PC-9 (cell line): ENCODE data around the gene MEX3C. TPM values are rescaled to one million over a fixed set of nuclear protein-coding genes. Genes with fewer than 3 reads are reported as not detected.

Experiments
- BruUV-seq: library from RNA; stranded (reverse); fragments of 400-500 nt; replicated peaks from 2 replicates; lab custom pipeline; 2021; lab: Mats Ljungman, UMichigan
- CTCF ChIA-PET: fragments of 300-600 bp; sonication (Branson Sonifier 250); formaldehyde crosslinking; loops from one replicate; lab custom pipeline; 2022; ENCODE audit warnings: antibody characterized with exemption; lab: Charles Lee
- POLR2A ChIA-PET: fragments of 300-600 bp; sonication (Branson Sonifier 250); formaldehyde crosslinking; loops from one replicate; lab custom pipeline; 2022; ENCODE audit warnings: antibody characterized with exemption; ENCODE audit not compliant: unreplicated experiment; lab: Charles Lee
- DNase-seq, 2 experiments: peaks; one replicate each; pipeline versions ENCODE4 v3.0.0 to v3.0.0-alpha.2; 2015 to 2022; ENCODE audit warnings: mixed read lengths in 1 of 2
- H2AFZ ChIP-seq: fragments of 200-600 bp; sonication (generic); 2 replicates; pipeline ENCODE4 v1.8.1; 2017; ENCODE audit warnings: antibody characterized with exemption
- H3F3A ChIP-seq: fragments of 200-600 bp; sonication (generic); 2 replicates; pipeline ENCODE4 v1.8.1; 2017; ENCODE audit warnings: antibody characterized with exemption, mild to moderate bottlenecking, low read depth; ENCODE audit not compliant: insufficient read depth
- H3K27ac ChIP-seq: fragments of 200-600 bp; sonication (generic); 2 replicates; pipeline ENCODE4 v1.6.1; 2016; ENCODE audit warnings: mixed run types
- H3K27me3 ChIP-seq: fragments of 200-600 bp; sonication (generic); 2 replicates; pipeline ENCODE4 v1.6.1; 2016; ENCODE audit warnings: low read depth, mixed run types; ENCODE audit not compliant: insufficient read depth
- H3K36me3 ChIP-seq: fragments of 200-600 bp; sonication (generic); 2 replicates; pipeline ENCODE4 v1.6.1; 2016; ENCODE audit warnings: low read depth, mixed run types
- H3K4me1 ChIP-seq: fragments of 200-600 bp; sonication (generic); replicated peaks from 2 replicates; pipeline ENCODE4 v1.6.1; 2016; ENCODE audit warnings: mixed run types; ENCODE audit not compliant: insufficient read depth
- H3K4me2 ChIP-seq: fragments of 200-600 bp; sonication (generic); 2 replicates; pipeline ENCODE4 v1.6.1; 2017; ENCODE audit warnings: mixed run types
- H3K4me3 ChIP-seq: fragments of 200-600 bp; sonication (generic); 2 replicates; pipeline ENCODE4 v1.6.1; 2016; ENCODE audit warnings: mixed run types
- H3K79me2 ChIP-seq: fragments of 200-600 bp; sonication (generic); 2 replicates; pipeline ENCODE4 v1.6.1; 2017; ENCODE audit warnings: low read depth, mixed run types
- H3K9me2 ChIP-seq: fragments of 200-600 bp; sonication (generic); 2 replicates; pipeline ENCODE4 v1.8.1; 2017; ENCODE audit warnings: mild to moderate bottlenecking; ENCODE audit not compliant: insufficient read depth
- H3K9me3 ChIP-seq: fragments of 200-600 bp; sonication (generic); 2 replicates; pipeline ENCODE4 v1.8.1; 2016; ENCODE audit warnings: low read depth; ENCODE audit not compliant: insufficient read depth
- H4K20me1 ChIP-seq: fragments of 200-600 bp; sonication (generic); 2 replicates; pipeline ENCODE4 v1.8.1; 2017; ENCODE audit not compliant: insufficient read depth
- CTCF ChIP-seq: fragments of 200-600 bp; sonication (generic); conservative IDR thresholded peaks from 2 replicates; pipeline ENCODE4 v1.6.1; 2017; ENCODE audit warnings: mixed run types, antibody characterized with exemption, mild to moderate bottlenecking, moderate library complexity
- EZH2 ChIP-seq: fragments of 200-600 bp; sonication (generic); IDR thresholded peaks from 2 replicates; pipeline ENCODE4 v1.8.0; 2017; ENCODE audit warnings: antibody characterized with exemption, low read depth
- intact Hi-C: fragments of 100-400 bp; cut with micrococcal nuclease; formaldehyde crosslinking; loops from one replicate; pipeline ENCODE4 v1.10.0; 2022; ENCODE audit not compliant: unreplicated experiment
- total RNA-seq: library from RNA; stranded (reverse); gene quantifications from 2 replicates; pipeline ENCODE4 v1.2.3, GENCODE V29; 2021

MEX3C gene
- total RNA-seq, 1 experiment from 2014 or later, result 26.2 TPM

DNA sequence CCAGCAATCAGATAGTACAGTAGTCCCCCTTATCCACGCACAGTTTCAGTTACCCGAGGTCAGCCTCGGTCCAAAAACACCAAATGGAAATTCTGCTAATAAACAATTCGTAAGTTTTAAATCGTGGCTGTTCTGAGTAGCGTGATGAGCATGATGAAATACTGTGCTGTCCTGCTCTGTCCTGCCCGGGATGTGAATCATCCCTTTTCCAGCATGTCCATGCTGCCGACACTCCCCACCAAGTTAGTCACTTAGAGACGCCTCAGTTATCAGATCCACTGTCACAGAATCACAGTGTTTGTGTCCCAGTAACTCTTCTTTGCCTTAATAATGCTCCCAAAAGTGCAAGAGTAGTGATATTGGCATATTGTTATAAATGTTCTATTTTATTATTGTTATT, 62.1 kb downstream of the MEX3C start:
- Histone ChIP-seq H4K20me1 (no peaks in the 10 kb centered on the region), H3K9me3 (no peaks in the 10 kb centered on the region), H3K4me3 (no peak overlapping the region), H3K79me2 (no peaks in the 10 kb centered on the region), H3F3A (peaks cover 28% of the 10 kb centered on the region; the same call in 1 of the 2 replicates), H3K4me2 (no peak overlapping the region), H3K4me1 (peaks cover 32% of the 10 kb centered on the region), H3K9me2 (no peaks in the 10 kb centered on the region), H3K27ac (no peak overlapping the region), H2AFZ (no peak overlapping the region), H3K36me3 (no peaks in the 10 kb centered on the region), H3K27me3 (no peaks in the 10 kb centered on the region)
- intact Hi-C loops, result loop anchor here (5.0 kb wide), 1 partner anchor 62 kb away; the partner anchor contains the start of gene MEX3C
- ChIA-PET CTCF (no interaction called here), POLR2A (no interaction called here)
- no peak for TF ChIP-seq CTCF
- no TSS peak for BruUV-seq
- no peak for DNase-seq

GRCh38 chr18:51134721-51135120, 62.8 kb downstream of the MEX3C start:
- Histone ChIP-seq H4K20me1 (no peaks in the 10 kb centered on the region), H3K27me3 (no peaks in the 10 kb centered on the region), H2AFZ (no peak overlapping the region), H3K27ac (no peak overlapping the region), H3K79me2 (no peaks in the 10 kb centered on the region), H3K4me2 (no peak overlapping the region), H3F3A (peaks cover 33% of the 10 kb centered on the region; the same call in 1 of the 2 replicates), H3K9me2 (no peaks in the 10 kb centered on the region), H3K4me3 (no peak overlapping the region), H3K4me1 (peaks cover 32% of the 10 kb centered on the region), H3K36me3 (no peaks in the 10 kb centered on the region), H3K9me3 (no peaks in the 10 kb centered on the region)
- POLR2A ChIA-PET, result no interaction called here
- TF ChIP-seq CTCF (no peak), EZH2 (no peak)
- intact Hi-C loops, result loop anchor here (5.0 kb wide), 1 partner anchor 63 kb away; the partner anchor contains the start of gene MEX3C
- BruUV-seq, result no TSS peak
- DNase-seq, result no peak
- CTCF ChIA-PET, result no interaction called here

DNA sequence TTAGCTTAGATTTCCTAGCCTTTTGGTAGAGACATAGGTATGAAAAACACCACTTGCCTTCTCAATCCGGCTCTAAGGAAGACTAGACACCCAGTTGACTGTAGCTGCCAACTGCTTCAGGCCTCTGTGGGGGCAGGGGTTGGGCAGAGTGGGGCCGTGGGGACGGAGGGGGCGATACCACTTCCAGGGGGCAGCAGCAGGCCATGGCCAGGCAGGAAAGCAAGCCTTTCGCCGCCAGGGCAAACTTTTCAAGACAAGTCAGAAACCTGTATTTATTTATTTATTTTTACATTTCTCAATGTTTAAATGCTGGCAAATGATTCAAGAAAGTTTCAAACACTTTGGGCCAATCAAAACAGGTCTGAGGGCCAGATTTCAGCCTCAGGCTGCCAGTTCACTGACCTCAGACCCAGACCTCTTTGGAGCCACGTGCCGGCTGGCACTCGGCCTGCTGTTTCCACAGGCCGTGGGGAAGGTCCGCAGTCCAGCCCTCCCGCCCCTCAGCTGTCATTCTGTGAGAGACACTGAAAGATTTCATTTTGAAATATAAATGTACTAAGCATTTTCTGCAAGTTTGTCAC, 63.8 kb downstream of the MEX3C start:
- H3K4me3 ChIP-seq, result no peak overlapping the region
- no peak for DNase-seq
- H3K79me2 ChIP-seq, result no peaks in the 10 kb centered on the region
- no peaks in the 10 kb centered on the region for H3K36me3 ChIP-seq
- TF ChIP-seq EZH2 (no peak), CTCF (no peak)
- BruUV-seq, result no TSS peak
- H3F3A ChIP-seq, result peaks cover 33% of the 10 kb centered on the region; the same call in 1 of the 2 replicates
- no peaks in the 10 kb centered on the region for H3K9me3 ChIP-seq
- intact Hi-C loops, result no loop called here
- CTCF ChIA-PET, result no interaction called here
- H2AFZ ChIP-seq, result no peak overlapping the region
- H3K9me2 ChIP-seq, result no peaks in the 10 kb centered on the region
- POLR2A ChIA-PET, result interaction anchor here (0.6 kb wide), 1 partner anchor 103 kb away, joined by 3 read pairs; the partner anchor contains the start of gene SMAD4
- H3K27me3 ChIP-seq, result no peaks in the 10 kb centered on the region
- no peak overlapping the region for H3K4me2 ChIP-seq
- no peak overlapping the region for H3K27ac ChIP-seq
- peaks cover 29% of the 10 kb centered on the region for H3K4me1 ChIP-seq
- no peaks in the 10 kb centered on the region for H4K20me1 ChIP-seq
